ENCODE measurements around the gene ADIPOQ.

- TF ChIP-seq, protein P1, sequence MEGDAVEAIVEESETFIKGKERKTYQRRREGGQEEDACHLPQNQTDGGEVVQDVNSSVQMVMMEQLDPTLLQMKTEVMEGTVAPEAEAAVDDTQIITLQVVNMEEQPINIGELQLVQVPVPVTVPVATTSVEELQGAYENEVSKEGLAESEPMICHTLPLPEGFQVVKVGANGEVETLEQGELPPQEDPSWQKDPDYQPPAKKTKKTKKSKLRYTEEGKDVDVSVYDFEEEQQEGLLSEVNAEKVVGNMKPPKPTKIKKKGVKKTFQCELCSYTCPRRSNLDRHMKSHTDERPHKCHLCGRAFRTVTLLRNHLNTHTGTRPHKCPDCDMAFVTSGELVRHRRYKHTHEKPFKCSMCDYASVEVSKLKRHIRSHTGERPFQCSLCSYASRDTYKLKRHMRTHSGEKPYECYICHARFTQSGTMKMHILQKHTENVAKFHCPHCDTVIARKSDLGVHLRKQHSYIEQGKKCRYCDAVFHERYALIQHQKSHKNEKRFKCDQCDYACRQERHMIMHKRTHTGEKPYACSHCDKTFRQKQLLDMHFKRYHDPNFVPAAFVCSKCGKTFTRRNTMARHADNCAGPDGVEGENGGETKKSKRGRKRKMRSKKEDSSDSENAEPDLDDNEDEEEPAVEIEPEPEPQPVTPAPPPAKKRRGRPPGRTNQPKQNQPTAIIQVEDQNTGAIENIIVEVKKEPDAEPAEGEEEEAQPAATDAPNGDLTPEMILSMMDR (conservative IDR thresholded peaks at IDR 0.05; ENCODE audit: low read depth, low read length): no peak
- TF ChIP-seq EZH2 (IDR thresholded peaks at IDR 0.05; ENCODE audit: low read length, unreplicated experiment) (no peak), EZH2phosphoT487 (IDR thresholded peaks at IDR 0.05; ENCODE audit: borderline replicate concordance, low read length) (no peak)
Measured at GRCh38 chr3:186901135-186901734, 58.7 kb downstream of the ADIPOQ start.
